Thyroid gland (tissue), 4 donors: ENCODE measurements around the gene MRPL21. TPM values are rescaled to one million over a fixed set of nuclear protein-coding genes. Genes with fewer than 3 reads are reported as not detected.
A peak's percentile ranks its signal among the peaks of the same experiment; 100 is the strongest.

Source experiments
- DNase-seq, 2 donors: peaks; one replicate each; pipeline ENCODE4 v3.0.0-alpha.2; 2019
- H3K27ac ChIP-seq, 3 donors: fragments of 200-600 bp; sonication (generic); 1 replicate in 2 of 3; 2 replicates in 1 of 3; pipeline ENCODE4 v1.5.1; 2016 to 2019; ENCODE audit warnings: mild to moderate bottlenecking in 1 of 3, moderate library complexity in 1 of 3
- H3K27me3 ChIP-seq: fragments of 200-600 bp; sonication (generic); one replicate; pipeline ENCODE4 v1.5.1; 2019
- H3K36me3 ChIP-seq, 2 donors: fragments of 200-600 bp; sonication (generic); one replicate each; pipeline ENCODE4 v1.5.1; 2016 to 2019
- H3K4me1 ChIP-seq, 2 donors: fragments of 200-600 bp; sonication (generic); one replicate each; pipeline ENCODE4 v1.5.1; 2017 to 2019
- H3K4me3 ChIP-seq, 3 donors: fragments of 200-600 bp; sonication (generic); replicated peaks in 1 of 3; 1 replicate in 2 of 3; 2 replicates in 1 of 3; pipeline ENCODE4 v1.5.1; 2016; ENCODE audit warnings: mild to moderate bottlenecking in 1 of 3
- H3K9me3 ChIP-seq: fragments of 200-600 bp; sonication (generic); one replicate; pipeline ENCODE4 v1.5.1; 2017
- POLR2A ChIP-seq, 2 donors: fragments of 450-650 bp; IDR thresholded peaks; one replicate each; pipeline ENCODE4 v1.6.1; 2017; ENCODE audit warnings: antibody characterized with exemption in 2 of 2, mild to moderate bottlenecking in 2 of 2, moderate library complexity in 1 of 2
- WGBS, 2 donors: methylation state at CpG; one replicate each; pipeline ENCODE4 v1.1.5; 2017; 5-methylcytosine and 5-hydroxymethylcytosine counted together
- intact Hi-C: fragments of 100-400 bp; cut with DNase I; formaldehyde crosslinking; loops from one replicate; pipeline ENCODE4 v1.15.1; 2023
- total RNA-seq, 4 donors: library from RNA; depleted of rRNA; stranded (reverse); fragments of >200 nt; gene quantifications; one replicate each; pipeline ENCODE4 v1.2.3, GENCODE V29; 2016
- TF ChIP-seq, protein P1 (sequence below), 6 experiments: fragments of 200-600 bp in 3 of 6; fragments of 450-650 bp in 3 of 6; sonication (generic) in 3 of 6; IDR thresholded peaks; one replicate each; pipeline ENCODE4 v1.5.1; 2016 to 2019; ENCODE audit warnings: antibody characterized with exemption in 6 of 6, mild to moderate bottlenecking in 2 of 6, inconsistent platforms in 1 of 6, moderate library complexity in 1 of 6

Gene MRPL21
- total RNA-seq, 4 donors from 2014 or later: 24.0 to 86.6 (median 65.6) TPM

DNA sequence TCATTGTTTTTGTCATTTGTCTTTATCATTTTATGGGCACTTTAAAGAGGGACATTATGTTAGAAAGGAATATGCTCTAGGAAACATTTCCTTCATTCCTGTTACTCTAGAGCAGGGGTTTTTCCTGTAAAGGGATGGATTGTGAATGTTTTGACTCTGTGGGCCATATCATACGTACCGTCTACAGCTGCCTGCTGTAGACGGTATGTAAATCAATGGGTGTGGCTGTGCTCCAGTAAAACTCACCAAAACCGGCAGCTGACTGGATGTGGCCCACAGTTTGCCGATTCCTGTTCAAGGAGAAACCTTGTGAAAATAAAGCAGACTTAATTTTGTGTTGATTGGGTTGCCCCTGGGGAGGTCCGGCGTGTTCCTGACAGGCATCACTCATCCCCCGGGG is 7.3 kb upstream of the MRPL21 start:
- Histone ChIP-seq H3K36me3 (peaks cover 27 to 58% of the 10 kb centered on the region in 2 donors), H3K9me3 (no peaks in the 10 kb centered on the region), H3K27me3 (no peaks in the 10 kb centered on the region), H3K27ac (no peak overlapping the region), H3K4me3 (no peak overlapping the region), H3K4me1 (no peaks in the 10 kb centered on the region)
- 77 to 88% methylated on average over 8 of the region's 8 CpGs for WGBS, 2 donors
- no peak for TF ChIP-seq POLR2A (IDR thresholded peaks at IDR 0.05)
- TF ChIP-seq, protein P1, sequence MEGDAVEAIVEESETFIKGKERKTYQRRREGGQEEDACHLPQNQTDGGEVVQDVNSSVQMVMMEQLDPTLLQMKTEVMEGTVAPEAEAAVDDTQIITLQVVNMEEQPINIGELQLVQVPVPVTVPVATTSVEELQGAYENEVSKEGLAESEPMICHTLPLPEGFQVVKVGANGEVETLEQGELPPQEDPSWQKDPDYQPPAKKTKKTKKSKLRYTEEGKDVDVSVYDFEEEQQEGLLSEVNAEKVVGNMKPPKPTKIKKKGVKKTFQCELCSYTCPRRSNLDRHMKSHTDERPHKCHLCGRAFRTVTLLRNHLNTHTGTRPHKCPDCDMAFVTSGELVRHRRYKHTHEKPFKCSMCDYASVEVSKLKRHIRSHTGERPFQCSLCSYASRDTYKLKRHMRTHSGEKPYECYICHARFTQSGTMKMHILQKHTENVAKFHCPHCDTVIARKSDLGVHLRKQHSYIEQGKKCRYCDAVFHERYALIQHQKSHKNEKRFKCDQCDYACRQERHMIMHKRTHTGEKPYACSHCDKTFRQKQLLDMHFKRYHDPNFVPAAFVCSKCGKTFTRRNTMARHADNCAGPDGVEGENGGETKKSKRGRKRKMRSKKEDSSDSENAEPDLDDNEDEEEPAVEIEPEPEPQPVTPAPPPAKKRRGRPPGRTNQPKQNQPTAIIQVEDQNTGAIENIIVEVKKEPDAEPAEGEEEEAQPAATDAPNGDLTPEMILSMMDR (IDR thresholded peaks at IDR 0.05): no peak
- no peak for DNase-seq
- intact Hi-C loops: no loop called here

DNA sequence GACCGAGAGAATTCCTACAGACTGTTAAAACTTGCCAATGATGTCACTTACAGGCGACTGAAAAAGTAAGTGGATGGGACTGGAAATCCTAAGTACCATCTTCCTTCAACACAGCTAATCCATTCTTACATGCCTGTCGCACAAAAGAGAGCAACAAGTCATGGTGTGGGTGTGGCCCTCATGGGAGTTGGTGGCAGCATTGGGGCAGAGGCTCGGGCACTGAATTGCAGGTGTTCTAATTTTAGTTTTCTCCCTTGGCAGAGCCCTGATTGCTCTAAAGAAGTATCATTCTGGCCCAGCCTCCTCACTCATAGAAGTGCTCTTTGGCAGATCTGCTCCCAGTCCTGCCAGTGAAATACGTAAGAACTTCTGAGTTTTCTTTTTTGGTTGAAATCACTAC is 4.6 kb upstream of the MRPL21 start:
- WGBS, 2 donors: 96% methylated on average over 5 of the region's 5 CpGs
- Histone ChIP-seq H3K27ac (no peak overlapping the region), H3K4me1 (peaks cover 10 to 11% of the 10 kb centered on the region in 2 donors), H3K4me3 (no peak overlapping the region), H3K36me3 (peaks cover 27 to 44% of the 10 kb centered on the region in 2 donors), H3K9me3 (no peaks in the 10 kb centered on the region), H3K27me3 (no peaks in the 10 kb centered on the region)
- no peak for DNase-seq
- TF ChIP-seq POLR2A (IDR thresholded peaks at IDR 0.05): no peak
- TF ChIP-seq, protein P1 (IDR thresholded peaks at IDR 0.05): no peak
- intact Hi-C loops: no loop called here

DNA sequence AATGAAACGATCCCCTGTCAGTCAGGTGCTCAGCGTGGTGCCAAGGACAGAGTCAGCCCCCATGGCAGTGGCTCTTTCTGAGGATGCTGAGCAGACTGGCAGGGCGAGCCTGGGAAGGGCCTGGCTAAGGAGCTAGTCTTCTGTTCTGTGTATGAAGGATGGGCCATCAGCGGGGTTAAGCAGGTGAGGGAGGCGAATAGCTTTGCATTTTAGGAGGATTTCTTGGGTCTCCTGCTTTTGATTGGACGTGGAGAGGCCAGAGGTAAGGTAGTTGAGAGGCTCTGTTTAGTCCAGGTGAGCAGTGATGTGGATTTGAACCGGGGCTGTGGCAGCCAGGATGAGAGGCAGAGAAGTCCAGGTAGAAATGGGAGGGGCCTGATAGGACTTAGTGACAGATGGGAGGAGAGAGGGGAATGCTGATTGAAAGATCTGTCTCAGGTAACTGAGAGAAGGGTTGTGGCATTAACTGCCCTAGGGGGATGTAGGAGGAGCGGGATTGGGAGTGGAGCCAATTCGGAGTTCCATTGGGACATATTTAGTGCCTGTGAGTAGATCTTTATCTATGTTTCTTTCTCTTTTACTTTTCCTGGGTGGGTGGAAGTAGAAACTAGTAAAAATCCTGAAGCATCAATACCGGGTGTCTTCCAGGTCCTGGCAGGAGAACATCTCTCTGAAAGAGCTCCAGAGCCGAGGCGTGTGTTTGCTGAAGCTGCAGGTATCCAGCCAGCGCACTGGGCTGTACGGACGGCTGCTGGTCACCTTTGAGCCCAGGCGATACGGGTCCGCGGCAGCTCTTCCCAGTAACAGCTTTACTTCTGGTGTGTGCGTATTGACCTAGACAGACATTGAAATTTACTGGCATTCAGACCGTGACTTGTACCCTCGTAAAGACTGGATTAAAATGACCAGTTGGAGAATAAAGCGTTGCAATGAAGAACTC is 2.1 kb upstream of the MRPL21 start:
- Histone ChIP-seq H3K27me3 (no peaks in the 10 kb centered on the region), H3K9me3 (no peaks in the 10 kb centered on the region), H3K27ac (no peak overlapping the region), H3K36me3 (peaks cover 16 to 21% of the 10 kb centered on the region in 2 donors), H3K4me1 (peaks cover 20 to 21% of the 10 kb centered on the region in 2 donors), H3K4me3 (no peak overlapping the region)
- no peak for TF ChIP-seq POLR2A (IDR thresholded peaks at IDR 0.05)
- TF ChIP-seq, protein P1 (IDR thresholded peaks at IDR 0.05): no peak
- intact Hi-C loops: no loop called here
- DNase-seq: no peak
- 88 to 91% methylated on average over 23 of the region's 23 CpGs for WGBS, 2 donors

DNA sequence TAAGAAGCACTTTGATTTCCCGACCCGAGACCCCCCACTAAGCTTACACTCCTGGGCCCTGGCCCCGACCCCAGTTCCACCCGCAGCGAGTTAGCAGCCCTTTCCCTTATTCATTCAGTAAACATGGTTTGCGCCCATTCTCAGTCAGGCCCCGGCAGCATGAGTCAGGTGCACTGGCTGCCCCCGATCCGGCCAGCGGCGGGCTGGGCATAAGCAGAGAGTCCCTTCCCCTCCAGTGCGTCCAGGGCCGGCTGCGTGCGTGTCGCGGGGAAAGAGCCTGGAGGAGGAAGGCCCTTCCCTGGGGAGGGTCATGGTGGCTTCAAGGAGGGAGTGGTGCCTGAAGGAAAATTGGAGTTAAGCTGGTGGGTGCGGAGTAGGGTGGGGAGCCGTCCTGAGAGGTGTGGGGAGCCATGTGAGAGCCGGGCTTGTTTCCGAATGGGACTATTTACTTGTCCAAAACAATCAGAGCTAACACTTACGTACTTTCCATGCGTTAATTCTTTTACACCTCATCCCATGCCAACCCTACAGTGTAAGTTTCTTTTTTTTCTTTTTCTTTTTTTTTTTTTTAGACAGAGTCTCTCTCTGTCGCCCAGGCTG is 716 bp upstream of the MRPL21 start:
- TF ChIP-seq, protein P1 (IDR thresholded peaks at IDR 0.05): no peak
- no peak for TF ChIP-seq POLR2A (IDR thresholded peaks at IDR 0.05)
- H3K27ac ChIP-seq: peak overlapping the region; percentile 33 to 74 (median 70)
- peak; percentile 23 to 31 for DNase-seq
- peak overlapping the region; percentile 43 to 87 (median 82) for H3K4me3 ChIP-seq
- no peaks in the 10 kb centered on the region for H3K9me3 ChIP-seq
- WGBS, 2 donors: 1% methylated on average over 19 to 24 of the region's 24 CpGs
- peaks cover 20 to 21% of the 10 kb centered on the region in 2 donors for H3K4me1 ChIP-seq
- intact Hi-C loops: no loop called here
- no peaks in the 10 kb centered on the region for H3K27me3 ChIP-seq
- peaks cover 6 to 15% of the 10 kb centered on the region in 2 donors for H3K36me3 ChIP-seq
